Measurements from ENCODE around the gene TM4SF18. TPM values are rescaled to one million over a fixed set of nuclear protein-coding genes. Genes with fewer than 3 reads are reported as not detected.

Gene TM4SF18
- total RNA-seq, 1 experiment from 2014 or later, result 9.8 TPM

DNA sequence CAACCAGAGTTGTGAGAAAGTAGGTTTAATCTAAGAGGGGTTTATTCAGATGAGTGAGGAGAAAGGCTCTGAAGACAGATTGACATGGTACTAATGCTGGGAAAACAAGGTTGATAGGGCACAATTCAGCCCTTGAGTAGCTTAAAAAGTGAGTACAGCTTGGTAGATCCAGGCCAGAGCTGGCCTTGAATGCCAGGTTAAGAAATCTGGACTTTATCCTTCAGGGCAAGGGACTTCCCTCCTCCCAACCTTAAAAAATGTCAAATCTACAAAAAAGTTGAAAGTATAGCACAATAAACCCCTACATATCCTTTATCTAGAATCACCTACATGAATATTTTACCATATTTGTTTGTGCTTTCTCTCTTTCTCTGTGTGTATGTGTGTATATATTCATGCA lies 7.9 kb downstream of the TM4SF18 start:
- Histone ChIP-seq H3K4me2 (ENCODE audit: insufficient read depth, insufficient read length, low read length) (no peak overlapping the region), H3K18ac (ENCODE audit: insufficient read length, low read depth, low read length) (no peak overlapping the region), H3K79me1 (ENCODE audit: insufficient read depth, low read depth, low read length, poor library complexity, severe bottlenecking) (no peaks in the 10 kb centered on the region), H3K23me2 (ENCODE audit: insufficient read length, low read depth, low read length, poor library complexity, severe bottlenecking) (no peaks in the 10 kb centered on the region), H2BK120ac (ENCODE audit: low read depth, low read length, poor library complexity, severe bottlenecking) (no peak overlapping the region), H2BK5ac (ENCODE audit: insufficient read length, low read length) (no peak overlapping the region), H4K91ac (ENCODE audit: insufficient read length, low read depth, low read length) (no peak overlapping the region), H2BK20ac (ENCODE audit: low read depth, low read length, poor library complexity, severe bottlenecking) (no peak overlapping the region), H4K8ac (replicated peaks; ENCODE audit: insufficient read length, low read depth, low read length) (no peak overlapping the region), H4K5ac (ENCODE audit: insufficient read length, low read depth, low read length) (no peak overlapping the region), H2BK12ac (ENCODE audit: insufficient read length, low read depth, low read length) (no peak overlapping the region), H3K27ac (ENCODE audit: insufficient read length, low read depth, low read length) (no peak overlapping the region), H3K4ac (ENCODE audit: low read depth, low read length) (no peak overlapping the region), H3T11ph (ENCODE audit: low read length) (no peak overlapping the region), H3K9ac (ENCODE audit: extremely low read depth, insufficient read length, low read length) (no peak overlapping the region), H3K14ac (ENCODE audit: insufficient read depth, low read length) (no peak overlapping the region), H3K9me3 (ENCODE audit: control insufficient read depth, low read depth, low read length) (no peaks in the 10 kb centered on the region), H3K27me3 (ENCODE audit: insufficient read depth, low read length) (no peaks in the 10 kb centered on the region), H3K23ac (ENCODE audit: insufficient read length, low read depth, low read length) (no peak overlapping the region), H2AK5ac (ENCODE audit: insufficient read length, low read length) (no peak overlapping the region), H3K56ac (ENCODE audit: insufficient read length, low read depth, low read length) (no peak overlapping the region), H3K4me1 (ENCODE audit: insufficient read depth, low read length) (no peaks in the 10 kb centered on the region), H2BK15ac (ENCODE audit: low read depth, low read length) (no peak overlapping the region), H2AFZ (ENCODE audit: low read length) (no peak overlapping the region), H3K79me2 (ENCODE audit: insufficient read depth, low read length) (no peaks in the 10 kb centered on the region; the same call in 1 of the 2 replicates), H4K20me1 (ENCODE audit: control insufficient read depth, insufficient read depth, insufficient read length) (no peaks in the 10 kb centered on the region)
- no peak for TF ChIP-seq CTCF (conservative IDR thresholded peaks at IDR 0.05)
- no peaks in the 10 kb centered on the region for H3K9me3 Mint-ChIP-seq
- H3K27ac Mint-ChIP-seq, result no peak overlapping the region
- peaks cover 0 to 13% (median 2%) of the 10 kb centered on the region in 3 experiments; a peak in 3 of 7 replicates for H3K36me3 Mint-ChIP-seq (ENCODE audit: insufficient read depth in 1 of 3, low read depth in 3 of 3)
- H3K4me1 Mint-ChIP-seq, result no peaks in the 10 kb centered on the region
- no peaks in the 10 kb centered on the region for H3K27me3 Mint-ChIP-seq (ENCODE audit: low read depth)
- DNase-seq, result no peak
- no peak overlapping the region for H3K4me3 Mint-ChIP-seq

All from H9 (cell line).